ENCODE measurements around the gene ZNF778.

DNA sequence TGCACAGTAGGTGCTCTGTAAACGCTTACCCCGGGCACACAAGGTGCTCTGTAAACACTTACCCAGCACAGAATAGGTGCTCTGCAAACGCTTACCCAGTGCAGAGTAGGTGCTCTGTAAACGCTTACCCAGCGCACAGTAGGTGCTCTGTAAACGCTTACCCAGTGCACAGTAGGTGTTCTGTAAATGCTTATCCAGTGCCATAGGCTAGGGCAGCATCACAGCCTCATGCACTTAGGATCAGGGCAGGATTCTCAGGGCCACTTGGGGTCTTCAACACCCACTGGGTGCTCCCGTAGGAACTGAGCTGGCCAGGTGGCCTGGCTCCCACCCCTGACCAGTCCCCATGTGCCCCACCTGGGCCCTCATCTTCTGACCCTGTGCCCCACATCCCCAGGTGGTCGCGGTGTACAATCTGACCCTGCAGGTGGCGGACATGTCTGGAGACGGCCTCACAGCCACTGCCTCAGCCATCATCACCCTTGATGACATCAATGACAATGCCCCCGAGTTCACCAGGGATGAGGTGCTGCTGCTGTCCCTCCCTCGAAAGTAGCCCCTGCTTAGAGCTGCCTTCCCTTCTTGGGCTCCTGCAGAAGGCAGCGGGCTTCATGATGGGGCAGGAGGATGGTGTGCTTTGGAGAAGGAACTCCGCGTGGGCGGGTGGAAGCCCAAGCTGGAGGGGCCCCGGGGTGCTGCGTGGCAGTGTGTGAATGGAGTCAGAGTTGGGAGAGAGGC lies 30.3 kb upstream of the ZNF778 start:
- TF ChIP-seq YY1 (IDR thresholded peaks at IDR 0.05; ENCODE audit: low read depth, low read length) (no peak), BACH1 (IDR thresholded peaks at IDR 0.05; ENCODE audit: low read length) (no peak), EP300 (IDR thresholded peaks at IDR 0.05; ENCODE audit: borderline replicate concordance in 1 of 2, low read depth in 2 of 2, low read length in 2 of 2) (no peak), JUN (IDR thresholded peaks at IDR 0.05; ENCODE audit: low read depth, low read length) (no peak), SP1 (IDR thresholded peaks at IDR 0.05; ENCODE audit: low read depth, low read length) (no peak), KDM4A (IDR thresholded peaks at IDR 0.05; ENCODE audit: low read depth, low read length, severe bottlenecking) (no peak), POLR2A (IDR thresholded peaks at IDR 0.05; ENCODE audit: control extremely low read depth in 1 of 2, low read depth in 2 of 2, low read length in 2 of 2) (no peak), POLR2AphosphoS5 (IDR thresholded peaks at IDR 0.05; ENCODE audit: low read depth, low read length) (no peak)
- TF ChIP-seq, protein P1, sequence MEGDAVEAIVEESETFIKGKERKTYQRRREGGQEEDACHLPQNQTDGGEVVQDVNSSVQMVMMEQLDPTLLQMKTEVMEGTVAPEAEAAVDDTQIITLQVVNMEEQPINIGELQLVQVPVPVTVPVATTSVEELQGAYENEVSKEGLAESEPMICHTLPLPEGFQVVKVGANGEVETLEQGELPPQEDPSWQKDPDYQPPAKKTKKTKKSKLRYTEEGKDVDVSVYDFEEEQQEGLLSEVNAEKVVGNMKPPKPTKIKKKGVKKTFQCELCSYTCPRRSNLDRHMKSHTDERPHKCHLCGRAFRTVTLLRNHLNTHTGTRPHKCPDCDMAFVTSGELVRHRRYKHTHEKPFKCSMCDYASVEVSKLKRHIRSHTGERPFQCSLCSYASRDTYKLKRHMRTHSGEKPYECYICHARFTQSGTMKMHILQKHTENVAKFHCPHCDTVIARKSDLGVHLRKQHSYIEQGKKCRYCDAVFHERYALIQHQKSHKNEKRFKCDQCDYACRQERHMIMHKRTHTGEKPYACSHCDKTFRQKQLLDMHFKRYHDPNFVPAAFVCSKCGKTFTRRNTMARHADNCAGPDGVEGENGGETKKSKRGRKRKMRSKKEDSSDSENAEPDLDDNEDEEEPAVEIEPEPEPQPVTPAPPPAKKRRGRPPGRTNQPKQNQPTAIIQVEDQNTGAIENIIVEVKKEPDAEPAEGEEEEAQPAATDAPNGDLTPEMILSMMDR (IDR thresholded peaks at IDR 0.05; ENCODE audit: control extremely low read depth in 1 of 3, insufficient read depth in 1 of 3, low read depth in 1 of 3, low read length in 3 of 3), result no peak
- TF ChIP-seq, protein P2, sequence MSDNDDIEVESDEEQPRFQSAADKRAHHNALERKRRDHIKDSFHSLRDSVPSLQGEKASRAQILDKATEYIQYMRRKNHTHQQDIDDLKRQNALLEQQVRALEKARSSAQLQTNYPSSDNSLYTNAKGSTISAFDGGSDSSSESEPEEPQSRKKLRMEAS (IDR thresholded peaks at IDR 0.05), result no peak
